Choroid plexus epithelial cell (primary cell): ENCODE measurements around the gene JUNB.

Experiments
- DNase-seq: peaks from one replicate; pipeline ENCODE4 v3.0.0-alpha.2; 2010; ENCODE audit warnings: low read depth
- H3K4me3 ChIP-seq: 2 replicates; pipeline ENCODE4 v1.5.1; 2011; ENCODE audit warnings: low read depth, mild to moderate bottlenecking, control low read depth, low read length, moderate library complexity
- CTCF ChIP-seq: conservative IDR thresholded peaks from 2 replicates; pipeline ENCODE4 v1.5.1; 2011; ENCODE audit warnings: low read depth, mild to moderate bottlenecking, control low read depth, inconsistent platforms, low read length, moderate library complexity

The JUNB gene

DNA sequence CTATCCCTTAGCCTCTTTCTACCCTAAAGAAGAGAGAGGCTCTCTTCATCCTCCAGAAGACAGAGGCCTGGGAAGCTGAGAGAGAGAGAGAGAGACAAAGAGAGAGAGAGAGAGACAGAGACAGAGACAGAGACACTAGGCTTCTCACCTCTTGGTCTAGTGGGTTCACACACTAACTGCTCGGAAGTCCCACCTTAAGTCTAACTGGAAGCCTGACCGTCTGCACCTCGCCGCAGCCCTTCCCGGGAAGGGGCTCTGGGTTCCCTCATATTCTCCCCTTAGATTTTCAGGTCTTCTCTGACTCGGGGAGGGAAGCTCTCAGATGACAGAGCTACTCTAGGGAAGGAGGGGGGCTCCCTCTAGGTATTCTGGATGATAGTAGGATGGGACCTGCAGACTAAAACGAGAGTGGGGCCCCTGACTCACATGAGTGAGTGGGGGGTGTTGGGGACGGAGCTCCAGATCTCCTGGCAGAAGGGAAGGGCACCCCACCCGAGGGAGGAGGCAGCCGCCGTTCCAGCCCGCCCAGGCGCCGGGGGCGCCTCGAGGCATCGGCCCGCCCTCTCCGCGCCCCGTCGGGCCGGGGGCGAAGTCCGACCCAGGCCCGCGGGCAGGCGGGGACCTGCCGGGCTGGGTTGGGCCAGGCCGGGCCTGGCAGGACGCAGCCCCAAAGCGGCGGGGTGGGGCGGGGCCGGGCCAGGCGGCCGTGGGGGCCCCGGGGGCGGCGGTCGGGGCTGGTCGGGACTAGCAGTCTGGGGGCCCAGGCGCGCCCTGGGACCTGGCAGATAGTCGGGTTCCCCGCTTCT, 2.0 kb upstream of the JUNB start:
- peak; percentile 50 for DNase-seq
- TF ChIP-seq CTCF: no peak
- peak overlapping the region; percentile 100 for H3K4me3 ChIP-seq

DNA sequence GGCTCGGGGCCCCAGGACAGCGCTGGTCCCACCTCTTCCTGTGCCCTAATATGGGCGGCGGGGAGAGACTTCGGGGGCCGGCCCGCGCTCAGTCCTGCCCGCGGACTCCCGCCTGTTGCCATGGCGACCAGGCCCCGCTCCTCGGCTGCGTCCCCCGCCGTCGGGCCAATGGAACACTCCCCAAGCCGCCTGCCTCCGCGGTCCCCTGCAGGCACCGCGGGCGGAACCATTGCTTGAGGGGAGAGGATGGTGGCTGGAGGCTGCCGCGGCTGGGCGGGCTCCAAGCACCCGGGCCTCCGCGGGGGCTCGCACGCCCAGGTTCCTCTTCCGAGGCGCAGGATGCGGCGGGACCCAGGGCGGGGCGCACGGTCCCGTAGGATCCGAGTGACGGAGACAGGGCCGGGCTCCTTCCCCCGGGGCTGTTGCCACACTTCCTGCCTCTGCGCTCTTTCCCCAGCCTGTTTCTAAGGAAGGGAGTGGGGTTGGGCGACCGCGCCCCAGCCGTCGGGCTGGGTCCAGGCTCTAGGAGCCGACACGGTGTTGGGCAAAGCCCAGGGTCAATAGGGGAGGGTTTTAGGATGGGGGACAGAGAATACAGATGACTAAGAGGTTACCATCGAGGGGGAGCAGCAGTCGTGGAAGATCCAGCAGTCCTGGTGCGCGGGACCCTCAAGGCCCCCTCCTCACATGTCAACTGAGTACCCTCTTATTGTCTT, 1.2 kb upstream of the JUNB start:
- peak; percentile 99 for DNase-seq

DNA sequence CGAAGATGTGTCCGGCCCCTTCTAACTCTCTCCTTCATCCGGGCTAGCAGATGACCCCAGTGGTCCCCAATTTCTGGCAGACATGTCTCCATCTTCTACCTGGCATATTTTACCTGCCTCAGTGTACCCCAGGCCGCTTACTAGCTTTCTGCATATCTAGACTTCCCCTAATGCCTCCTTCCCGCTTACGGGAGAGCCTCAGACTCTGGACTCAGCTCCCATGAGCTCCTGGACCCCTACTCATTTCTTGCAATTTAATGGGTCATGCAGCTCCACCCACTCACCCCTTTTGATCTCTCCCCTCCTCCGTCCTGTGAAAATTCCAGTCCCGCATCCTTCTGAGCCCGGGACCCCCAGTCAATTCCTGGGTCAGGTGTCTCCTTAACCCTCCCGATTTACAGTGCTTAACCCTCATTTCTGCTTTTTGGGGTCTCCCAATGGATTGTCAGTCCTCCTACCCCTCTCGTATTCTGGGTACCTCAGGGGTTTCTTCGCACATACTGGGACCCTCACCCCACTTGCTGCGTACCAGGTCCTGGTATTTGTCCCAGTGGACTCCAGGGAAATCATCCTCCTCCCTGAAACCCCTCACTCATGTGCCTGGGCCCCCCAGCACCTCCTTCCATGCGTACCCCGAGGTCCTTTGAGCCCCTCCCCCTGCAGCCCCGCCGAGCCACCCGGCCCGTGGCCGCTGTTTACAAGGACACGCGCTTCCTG, 500 bp upstream of the JUNB start:
- peak; percentile 36 for DNase-seq
- TF ChIP-seq CTCF: no peak
- H3K4me3 ChIP-seq: peak overlapping the region; percentile 100

More for the DNA sequence above, 1.2 kb upstream of the JUNB start:
- peak overlapping the region; percentile 100 for H3K4me3 ChIP-seq
- TF ChIP-seq CTCF: no peak

DNA sequence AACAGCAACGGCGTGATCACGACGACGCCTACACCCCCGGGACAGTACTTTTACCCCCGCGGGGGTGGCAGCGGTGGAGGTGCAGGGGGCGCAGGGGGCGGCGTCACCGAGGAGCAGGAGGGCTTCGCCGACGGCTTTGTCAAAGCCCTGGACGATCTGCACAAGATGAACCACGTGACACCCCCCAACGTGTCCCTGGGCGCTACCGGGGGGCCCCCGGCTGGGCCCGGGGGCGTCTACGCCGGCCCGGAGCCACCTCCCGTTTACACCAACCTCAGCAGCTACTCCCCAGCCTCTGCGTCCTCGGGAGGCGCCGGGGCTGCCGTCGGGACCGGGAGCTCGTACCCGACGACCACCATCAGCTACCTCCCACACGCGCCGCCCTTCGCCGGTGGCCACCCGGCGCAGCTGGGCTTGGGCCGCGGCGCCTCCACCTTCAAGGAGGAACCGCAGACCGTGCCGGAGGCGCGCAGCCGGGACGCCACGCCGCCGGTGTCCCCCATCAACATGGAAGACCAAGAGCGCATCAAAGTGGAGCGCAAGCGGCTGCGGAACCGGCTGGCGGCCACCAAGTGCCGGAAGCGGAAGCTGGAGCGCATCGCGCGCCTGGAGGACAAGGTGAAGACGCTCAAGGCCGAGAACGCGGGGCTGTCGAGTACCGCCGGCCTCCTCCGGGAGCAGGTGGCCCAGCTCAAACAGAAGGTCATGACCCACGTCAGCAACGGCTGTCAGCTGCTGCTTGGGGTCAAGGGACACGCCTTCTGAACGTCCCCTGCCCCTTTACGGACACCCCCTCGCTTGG, 966 bp downstream of the JUNB start:
- no peak for TF ChIP-seq CTCF
- H3K4me3 ChIP-seq: peak overlapping the region; percentile 100
- DNase-seq: peak; percentile 59

GRCh38 chr19:12792853-12793289, 1.6 kb downstream of the JUNB start:
- DNase-seq: no peak
- TF ChIP-seq CTCF: no peak
- peak overlapping the region; percentile 100 for H3K4me3 ChIP-seq

DNA sequence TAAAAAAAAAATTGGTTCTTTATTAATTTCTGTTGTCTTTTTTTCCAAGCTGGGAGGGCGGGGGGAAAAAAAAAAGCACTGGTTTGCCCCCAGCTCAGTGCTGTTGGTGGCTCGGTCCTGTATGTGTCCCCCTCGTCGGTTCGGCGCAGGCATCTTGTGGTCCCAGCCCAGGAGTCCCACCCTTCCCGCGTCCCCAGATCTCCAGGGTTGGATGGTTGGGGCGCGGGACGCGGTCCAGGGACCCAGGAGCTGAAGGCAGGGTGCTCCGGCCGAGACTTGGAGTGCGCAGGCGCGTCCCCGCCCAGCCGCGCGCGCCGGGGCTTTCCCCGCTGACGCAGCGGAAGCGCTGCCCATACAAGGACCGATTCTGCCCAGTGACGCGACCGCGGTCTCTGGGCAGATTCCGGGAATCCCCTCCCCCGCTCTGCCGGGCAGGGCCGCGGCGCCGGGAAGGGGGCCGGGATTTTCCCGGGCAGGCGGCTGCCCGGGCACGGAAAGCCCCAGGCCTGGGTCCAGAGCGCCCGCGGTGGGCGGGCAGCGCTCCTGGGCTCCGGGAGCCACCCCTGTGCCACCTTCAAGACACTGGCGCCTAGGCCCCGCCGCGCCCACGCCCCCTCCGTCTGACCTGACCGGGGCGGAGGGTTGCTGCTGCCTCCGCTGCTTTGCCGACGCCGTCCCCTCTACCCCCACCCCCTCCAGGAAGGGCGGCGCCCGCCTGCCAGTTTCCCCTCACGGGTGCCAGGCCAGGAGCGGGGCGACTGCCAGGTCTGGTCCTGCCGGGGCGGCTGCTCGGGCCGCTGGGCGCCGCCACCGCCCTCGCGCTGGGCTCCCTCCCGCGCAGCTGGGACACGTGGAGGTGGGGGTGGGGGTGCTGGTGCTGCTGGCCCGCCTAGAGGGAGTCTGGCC, 2.3 kb downstream of the JUNB start:
- peak overlapping the region; percentile 100 for H3K4me3 ChIP-seq
- DNase-seq: peak; percentile 96
- TF ChIP-seq CTCF: no peak
